ENCODE results near the gene LOX. TPM values are rescaled to one million over a fixed set of nuclear protein-coding genes. Genes with fewer than 3 reads are reported as not detected.

LOX gene
- total RNA-seq (ENCODE audit: unreplicated experiment) = 0.23 TPM
- long read RNA-seq = 0 reads

GRCh38 chr5:122078116-122079110, at the start of gene LOX:
Gene LOX, minus strand, starts transcription at chr5:122078259. Its CDS starts 274 bp downstream, at chr5:122077985.
- Mint-ChIP-seq H3K4me1 (ENCODE audit: unreplicated experiment) (peaks cover 25% of the 10 kb centered on the region), H3K4me3 (ENCODE audit: unreplicated experiment) (peak within 1 kb of the TSS; percentile 84), H3K27me3 (ENCODE audit: unreplicated experiment) (peaks cover 2% of the 10 kb centered on the region), H3K36me3 (ENCODE audit: low read depth, unreplicated experiment) (no peaks in the 10 kb centered on the region), H3K27ac (ENCODE audit: unreplicated experiment) (no peak within 1 kb of the TSS), H3K9me3 (ENCODE audit: unreplicated experiment) (no peaks in the 10 kb centered on the region)
- no peak for TF ChIP-seq CTCF (IDR thresholded peaks at IDR 0.05; ENCODE audit: unreplicated experiment)
- peak; percentile 37 for DNase-seq (ENCODE audit: low spot score)

GRCh38 chr5:122126756-122127321, 48.8 kb upstream of the LOX start:
- Mint-ChIP-seq H3K36me3 (ENCODE audit: low read depth, unreplicated experiment) (no peaks in the 10 kb centered on the region), H3K27me3 (ENCODE audit: unreplicated experiment) (peaks cover 2% of the 10 kb centered on the region), H3K9me3 (ENCODE audit: unreplicated experiment) (no peaks in the 10 kb centered on the region), H3K4me1 (ENCODE audit: unreplicated experiment) (peaks cover 13% of the 10 kb centered on the region), H3K4me3 (ENCODE audit: unreplicated experiment) (no peak overlapping the region), H3K27ac (ENCODE audit: unreplicated experiment) (peak overlapping the region; percentile 42)
- DNase-seq (ENCODE audit: low spot score) = no peak
- no peak for TF ChIP-seq CTCF (IDR thresholded peaks at IDR 0.05; ENCODE audit: unreplicated experiment)

- Mint-ChIP-seq H3K27me3 (ENCODE audit: unreplicated experiment) (peaks cover 2% of the 10 kb centered on the region), H3K4me1 (ENCODE audit: unreplicated experiment) (peaks cover 13% of the 10 kb centered on the region), H3K9me3 (ENCODE audit: unreplicated experiment) (no peaks in the 10 kb centered on the region), H3K4me3 (ENCODE audit: unreplicated experiment) (no peak overlapping the region), H3K27ac (ENCODE audit: unreplicated experiment) (peak overlapping the region; percentile 42), H3K36me3 (ENCODE audit: low read depth, unreplicated experiment) (no peaks in the 10 kb centered on the region)
- DNase-seq (ENCODE audit: low spot score) = no peak
- TF ChIP-seq CTCF (IDR thresholded peaks at IDR 0.05; ENCODE audit: unreplicated experiment) = no peak
Observed at GRCh38 chr5:122126177-122126755, 48.2 kb upstream of the LOX start.

GRCh38 chr5:122124766-122125165, 46.7 kb upstream of the LOX start:
- TF ChIP-seq CTCF (IDR thresholded peaks at IDR 0.05; ENCODE audit: unreplicated experiment) = no peak
- H3K27ac Mint-ChIP-seq (ENCODE audit: unreplicated experiment) = no peak overlapping the region
- peaks cover 11% of the 10 kb centered on the region for H3K4me1 Mint-ChIP-seq (ENCODE audit: unreplicated experiment)
- no peak overlapping the region for H3K4me3 Mint-ChIP-seq (ENCODE audit: unreplicated experiment)
- no peaks in the 10 kb centered on the region for H3K36me3 Mint-ChIP-seq (ENCODE audit: low read depth, unreplicated experiment)
- peaks cover 2% of the 10 kb centered on the region for H3K27me3 Mint-ChIP-seq (ENCODE audit: unreplicated experiment)
- H3K9me3 Mint-ChIP-seq (ENCODE audit: unreplicated experiment) = no peaks in the 10 kb centered on the region
- no peak for DNase-seq (ENCODE audit: low spot score)
